GM10266 (cell line): Measurements from ENCODE around the gene RPS18.
"Not testable (repeated sequence)": the region's sequence is repeated elsewhere in the genome, so short reads cannot be mapped to it uniquely, and the experiment has no call there.

Experiments
- DNase-seq: peaks from one replicate; pipeline ENCODE4 v3.0.0; 2012; ENCODE audit errors: extremely low spot score
- CTCF ChIP-seq: IDR thresholded peaks from 2 replicates; pipeline ENCODE4 v1.5.1; 2012; ENCODE audit warnings: mild to moderate bottlenecking, low read depth; ENCODE audit not compliant: control insufficient read depth, insufficient read depth; ENCODE audit errors: missing control alignments

RPS18 gene

GRCh38 chr6:33271468-33272274, at the start of gene RPS18, which contains the start of gene VPS52:
Gene RPS18, plus strand, starts transcription at chr6:33272075. Its CDS starts 45 bp downstream, at chr6:33272120.
Gene VPS52, minus strand, starts transcription at chr6:33271876. Its CDS starts 201 bp downstream, at chr6:33271675.
- peak; percentile 93 for DNase-seq
- TF ChIP-seq CTCF: no peak

GRCh38 chr6:33226503-33227120, 45.3 kb upstream of the RPS18 start:
- DNase-seq: not testable (repeated sequence)

GRCh38 chr6:33235221-33235634, 36.6 kb upstream of the RPS18 start:
- TF ChIP-seq CTCF: no peak
- DNase-seq: no peak

- no peak for DNase-seq
- TF ChIP-seq CTCF: no peak
Measured at GRCh38 chr6:33236328-33236727, 35.5 kb upstream of the RPS18 start.

- no peak for TF ChIP-seq CTCF
- no peak for DNase-seq
Measured at GRCh38 chr6:33236852-33237251, 35.0 kb upstream of the RPS18 start.

- TF ChIP-seq CTCF: no peak
- no peak for DNase-seq
Measured at GRCh38 chr6:33237741-33238140, 34.1 kb upstream of the RPS18 start.

GRCh38 chr6:33241968-33242367, 29.9 kb upstream of the RPS18 start:
- DNase-seq: no peak
- no peak for TF ChIP-seq CTCF
